SKM-1 treated with dmso at 0.1 percent for 144 hours (cell line): ENCODE measurements around the gene HNF1A.

Source experiments
- DNase-seq: peaks from one replicate; lab custom pipeline; 2025; ENCODE audit not compliant: unreplicated experiment; lab: John Stamatoyannopoulos, UW

HNF1A gene

GRCh38 chr12:121008347-121009098, 30.2 kb downstream of the HNF1A start:
- DNase-seq, result no peak

DNA sequence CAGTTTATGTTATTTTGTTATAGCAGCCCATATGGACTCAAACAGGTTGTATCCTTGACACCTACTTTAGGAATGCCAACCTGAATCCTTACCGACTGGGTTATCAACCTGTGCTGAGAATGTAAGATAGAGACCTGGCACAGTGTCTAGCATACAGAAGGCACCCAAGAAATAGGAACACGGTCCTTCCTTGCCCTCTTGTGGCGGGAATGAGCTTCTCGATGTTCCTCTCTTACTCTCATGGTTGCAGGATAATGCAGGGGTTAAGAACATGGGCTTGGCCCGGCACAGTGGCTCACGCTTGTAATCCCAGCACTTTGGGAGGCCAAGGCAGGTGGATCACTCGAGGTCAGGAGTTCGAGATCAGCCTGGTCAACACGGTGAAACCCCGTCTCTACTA, 31.4 kb downstream of the HNF1A start:
- no peak for DNase-seq

DNA sequence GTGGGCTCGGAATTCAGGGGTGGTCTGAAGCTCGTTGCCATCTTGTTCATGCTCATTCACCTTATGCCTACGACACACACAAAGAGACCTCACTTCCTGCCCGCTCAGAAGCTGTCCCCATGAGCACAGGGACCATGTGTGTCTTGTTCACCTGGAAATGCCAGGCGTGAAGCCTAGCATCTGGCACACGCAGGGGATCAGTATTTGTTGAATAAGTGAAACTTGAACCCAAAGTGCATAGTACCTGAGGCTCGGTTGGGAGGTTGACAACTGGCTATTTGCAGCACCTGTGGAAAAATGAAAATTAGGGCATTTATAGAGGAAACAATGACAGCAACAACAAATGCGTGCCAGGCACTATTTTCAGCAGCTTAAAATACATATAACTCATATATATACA, 32.5 kb downstream of the HNF1A start:
- no peak for DNase-seq

DNA sequence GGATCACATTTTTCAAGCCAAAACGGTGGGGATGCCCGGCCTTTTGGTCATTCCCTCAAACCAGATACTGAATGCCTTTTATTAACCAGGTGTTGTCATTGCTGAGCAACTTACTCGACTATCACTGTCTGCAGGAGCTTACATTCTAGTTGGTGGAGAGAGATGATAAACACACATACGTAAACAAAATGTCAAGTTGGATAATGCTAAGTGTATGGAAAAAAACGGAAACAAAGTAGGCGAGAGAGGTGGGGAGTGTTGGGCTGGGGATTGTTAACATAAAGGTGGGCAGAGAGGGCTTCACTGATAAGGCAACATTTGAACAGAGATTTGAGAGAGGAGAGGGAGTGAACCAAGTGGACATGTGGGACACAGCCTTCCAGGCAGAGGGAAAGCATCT, 33.5 kb downstream of the HNF1A start:
- no peak for DNase-seq

- DNase-seq, result no peak
These were observed 35.4 kb downstream of the HNF1A start for GRCh38 chr12:121013715-121014114.

GRCh38 chr12:121015825-121016766, 37.8 kb downstream of the HNF1A start, which contains the start of gene C12orf43:
Gene C12orf43, minus strand, starts transcription at chr12:121016487. Its CDS starts 13 bp downstream, at chr12:121016474.
- peak; percentile 54 for DNase-seq

DNA sequence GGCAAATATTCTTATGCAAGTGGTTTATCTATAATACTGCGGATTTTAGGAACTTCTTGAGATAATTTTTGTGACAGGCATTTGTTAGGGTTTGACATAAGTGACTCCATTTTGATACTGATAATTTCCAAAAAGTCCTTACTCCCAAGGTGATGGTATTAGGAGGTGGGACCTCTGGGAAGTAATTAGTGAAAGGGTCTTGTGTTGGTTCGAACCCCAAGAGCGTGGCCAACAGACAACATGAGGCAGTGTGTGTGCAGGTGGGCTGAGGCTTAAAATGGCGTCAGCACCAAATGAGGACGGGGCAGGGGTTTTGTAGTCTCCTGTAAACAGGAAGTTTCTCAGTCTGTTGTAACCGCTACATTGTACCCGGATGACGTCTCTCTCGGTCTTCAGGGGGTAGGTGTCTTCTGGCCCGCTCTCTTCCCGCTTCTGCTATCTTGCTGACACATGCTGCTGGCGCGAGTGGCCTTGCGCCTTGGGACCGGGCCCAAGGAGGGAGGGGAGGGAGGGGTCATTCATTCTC, 39.7 kb downstream of the HNF1A start:
- no peak for DNase-seq

GRCh38 chr12:121018860-121019617, 40.7 kb downstream of the HNF1A start:
- DNase-seq, result no peak

- no peak for DNase-seq
These were observed 43.4 kb downstream of the HNF1A start for GRCh38 chr12:121021754-121022153.

GRCh38 chr12:121022713-121023112, 44.4 kb downstream of the HNF1A start:
- DNase-seq, result no peak

DNA sequence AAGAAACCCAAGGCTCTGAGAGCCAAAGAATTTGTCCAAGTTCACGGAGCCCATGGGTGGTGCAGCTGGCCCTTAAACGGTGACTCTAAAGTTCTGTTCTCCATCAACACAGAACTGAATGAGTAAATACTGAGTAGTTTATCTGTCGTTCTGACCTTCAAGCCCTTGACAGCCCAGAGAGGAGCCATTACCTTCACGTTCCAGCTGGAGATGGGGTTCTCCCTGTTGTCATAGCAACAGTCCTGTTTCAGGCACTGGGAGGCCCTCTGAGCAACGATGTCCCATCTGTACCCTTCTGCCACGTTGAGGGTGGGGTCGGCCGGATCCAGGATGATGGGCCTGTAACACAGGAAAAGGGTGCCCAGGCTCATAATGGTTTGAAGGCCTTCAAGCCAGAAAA, 45.5 kb downstream of the HNF1A start:
- no peak for DNase-seq

DNA sequence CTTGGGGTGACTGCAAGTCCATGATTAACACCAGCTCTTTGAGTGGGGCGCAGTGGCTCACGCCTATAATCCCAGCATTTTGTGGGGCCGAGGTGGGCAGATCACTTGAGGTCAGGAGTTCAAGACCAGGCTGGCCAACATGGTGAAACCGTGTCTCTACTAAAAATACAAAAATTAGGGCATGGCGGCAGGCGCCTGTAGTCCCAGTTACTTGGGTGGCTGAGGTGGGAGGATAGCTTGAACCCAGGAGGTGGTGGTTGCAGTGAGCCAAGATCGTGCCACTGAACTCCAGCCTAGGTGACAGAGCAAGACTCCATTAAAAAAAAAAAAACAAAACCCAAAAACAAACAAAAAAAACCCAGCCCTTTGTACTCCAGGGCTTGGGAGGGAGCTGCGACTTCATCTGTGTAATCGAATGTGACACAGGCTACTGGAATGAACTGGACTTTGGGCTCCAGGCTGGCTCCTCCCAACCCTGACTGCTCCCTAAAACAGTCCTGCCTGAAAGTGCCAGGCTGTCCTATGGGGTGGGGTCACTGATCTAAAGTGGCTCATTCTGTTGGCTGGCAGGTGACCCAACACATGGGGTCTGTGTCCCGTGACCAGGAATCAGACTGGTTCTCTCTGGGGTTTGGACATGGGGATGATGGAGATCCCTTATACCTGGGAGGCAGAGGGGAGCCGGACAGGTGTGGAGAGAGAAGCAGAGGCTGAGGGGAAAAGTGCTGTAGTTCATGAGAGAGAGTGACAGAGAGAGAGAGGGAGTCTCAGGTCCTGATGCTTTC, 47.3 kb downstream of the HNF1A start:
- DNase-seq, result no peak

GRCh38 chr12:121026274-121027045, 48.1 kb downstream of the HNF1A start:
- no peak for DNase-seq

DNA sequence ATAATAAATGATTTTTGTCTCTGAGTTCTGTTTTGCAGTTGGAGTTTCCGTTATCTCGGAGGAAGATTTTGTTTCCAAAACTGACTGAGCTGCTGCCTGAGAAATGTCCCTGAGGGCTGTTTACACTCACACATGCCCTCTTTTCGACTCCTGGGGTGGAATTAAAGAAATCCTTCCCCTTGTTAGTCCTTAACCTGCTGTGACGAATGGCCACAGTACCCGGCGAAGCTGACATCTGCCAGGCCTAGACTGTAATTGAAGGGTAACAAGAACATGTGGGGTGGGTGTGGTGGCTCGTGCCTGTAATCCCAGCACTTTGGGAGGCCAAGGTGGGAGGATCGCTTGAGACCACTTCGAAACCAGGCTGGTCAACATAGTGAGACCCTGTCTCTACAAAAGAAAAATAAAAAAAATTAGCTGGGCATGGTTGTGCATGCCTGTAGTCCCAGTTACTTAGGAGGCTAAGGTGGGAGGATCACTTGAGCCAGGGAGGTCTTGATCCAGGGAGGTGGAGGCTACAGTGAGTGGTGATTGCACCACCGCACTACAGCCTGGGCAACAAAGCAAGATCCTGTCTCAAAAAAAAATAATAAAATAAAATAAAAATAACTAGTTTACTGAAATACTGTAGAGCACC, 52.4 kb downstream of the HNF1A start:
- DNase-seq, result no peak

- no peak for DNase-seq
These were observed 55.4 kb downstream of the HNF1A start for GRCh38 chr12:121033625-121034349.

DNA sequence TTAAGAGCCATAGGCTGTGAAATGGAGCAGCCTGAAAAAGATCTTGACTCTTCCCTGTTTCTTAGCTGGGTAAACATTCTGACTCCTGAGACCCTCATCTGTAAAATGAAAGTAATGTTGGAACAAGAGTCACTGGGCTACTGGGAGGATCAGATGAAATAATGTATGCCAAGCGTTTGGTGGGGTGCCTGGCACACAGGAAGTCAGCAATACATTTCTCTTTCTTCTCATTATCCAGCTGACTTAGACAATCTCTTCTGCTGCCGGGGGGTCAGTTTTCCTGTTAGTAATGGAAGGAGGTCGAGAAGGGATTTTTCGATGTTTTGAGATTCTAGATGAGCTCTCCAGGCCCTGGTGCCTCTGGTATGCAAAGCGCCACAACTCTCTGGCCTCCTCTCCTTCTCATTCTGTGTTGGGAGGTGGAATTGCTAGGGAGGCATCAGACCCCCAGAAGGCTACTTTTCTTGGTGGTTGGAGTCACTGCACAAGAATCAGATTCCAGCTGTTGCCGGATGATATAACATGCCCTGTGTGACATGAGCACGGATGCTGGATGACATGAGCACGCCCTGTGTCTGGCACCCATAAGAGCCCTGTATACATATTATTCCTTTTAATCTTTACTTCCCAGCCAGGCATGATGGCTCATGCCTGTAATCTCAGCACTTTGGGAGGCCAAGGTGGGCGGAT, 56.4 kb downstream of the HNF1A start:
- no peak for DNase-seq

GRCh38 chr12:121036810-121037326, 58.5 kb downstream of the HNF1A start:
- DNase-seq, result no peak
